GM18868 (cell line): ENCODE results near the gene VPS13D.
"Not testable (repeated sequence)": the region's sequence is repeated elsewhere in the genome, so short reads cannot be mapped to it uniquely, and the experiment has no call there.

ENCODE experiments used
- ATAC-seq: cut with Tn5 transposase; IDR thresholded peaks from one replicate; pipeline ENCODE4 v1.9.1; 2021; ENCODE audit warnings: mild to moderate bottlenecking, moderate library complexity; ENCODE audit not compliant: unreplicated experiment

Gene VPS13D

GRCh38 chr1:12359359-12360133 is 129.7 kb downstream of the VPS13D start:
- ATAC-seq = no peak

- ATAC-seq = no peak
Observed at GRCh38 chr1:12368646-12369045, 138.8 kb downstream of the VPS13D start.

GRCh38 chr1:12369258-12369657 is 139.4 kb downstream of the VPS13D start:
- ATAC-seq = no peak

GRCh38 chr1:12370333-12370975 is 140.6 kb downstream of the VPS13D start:
- no peak for ATAC-seq

GRCh38 chr1:12371053-12371452 is 141.2 kb downstream of the VPS13D start:
- ATAC-seq = no peak

- ATAC-seq = no peak
Observed at GRCh38 chr1:12372180-12372579, 142.3 kb downstream of the VPS13D start.

- ATAC-seq = no peak
Observed at GRCh38 chr1:12372761-12373160, 142.9 kb downstream of the VPS13D start.

GRCh38 chr1:12375133-12375829 is 145.5 kb downstream of the VPS13D start:
- ATAC-seq = no peak

GRCh38 chr1:12376236-12377045 is 146.6 kb downstream of the VPS13D start:
- ATAC-seq = no peak

- no peak for ATAC-seq
Observed at GRCh38 chr1:12380326-12381249, 150.8 kb downstream of the VPS13D start.

GRCh38 chr1:12383001-12383400 is 153.2 kb downstream of the VPS13D start:
- ATAC-seq = no peak

GRCh38 chr1:12383786-12384185 is 154.0 kb downstream of the VPS13D start:
- ATAC-seq = no peak

- ATAC-seq = no peak
Observed at GRCh38 chr1:12384836-12385456, 155.1 kb downstream of the VPS13D start.

GRCh38 chr1:12386130-12386529 is 156.3 kb downstream of the VPS13D start:
- ATAC-seq = no peak

- no peak for ATAC-seq
Observed at GRCh38 chr1:12387641-12388040, 157.8 kb downstream of the VPS13D start.

GRCh38 chr1:12390296-12390695 is 160.5 kb downstream of the VPS13D start:
- ATAC-seq = not testable (repeated sequence)

GRCh38 chr1:12397462-12398450 is 167.9 kb downstream of the VPS13D start:
- ATAC-seq = no peak

GRCh38 chr1:12398479-12398878 is 168.6 kb downstream of the VPS13D start:
- ATAC-seq = no peak
